ENCODE results near the gene BTBD8.

GRCh38 chr1:92043621-92044020 lies 36.5 kb upstream of the BTBD8 start:
- TF ChIP-seq POLR2AphosphoS5 (IDR thresholded peaks at IDR 0.05; ENCODE audit: borderline replicate concordance, low read depth, low read length), result no peak
- TF ChIP-seq EZH2 (IDR thresholded peaks at IDR 0.05), result no peak
